ENCODE results near the gene PAX4.
A peak's percentile ranks its signal among the peaks of the same experiment; 100 is the strongest.

The PAX4 gene, protein sequence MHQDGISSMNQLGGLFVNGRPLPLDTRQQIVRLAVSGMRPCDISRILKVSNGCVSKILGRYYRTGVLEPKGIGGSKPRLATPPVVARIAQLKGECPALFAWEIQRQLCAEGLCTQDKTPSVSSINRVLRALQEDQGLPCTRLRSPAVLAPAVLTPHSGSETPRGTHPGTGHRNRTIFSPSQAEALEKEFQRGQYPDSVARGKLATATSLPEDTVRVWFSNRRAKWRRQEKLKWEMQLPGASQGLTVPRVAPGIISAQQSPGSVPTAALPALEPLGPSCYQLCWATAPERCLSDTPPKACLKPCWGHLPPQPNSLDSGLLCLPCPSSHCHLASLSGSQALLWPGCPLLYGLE

GRCh38 chr7:127618042-127618441 lies at the start of gene PAX4:
Gene PAX4, minus strand, starts transcription at chr7:127618142. Its CDS starts 2,214 bp downstream, at chr7:127615928.
- DNase-seq, result no peak

GRCh38 chr7:127667017-127667670 lies 49.2 kb upstream of the PAX4 start:
- DNase-seq, result no peak

GRCh38 chr7:127666602-127667001 lies 48.7 kb upstream of the PAX4 start:
- DNase-seq, result no peak

DNA sequence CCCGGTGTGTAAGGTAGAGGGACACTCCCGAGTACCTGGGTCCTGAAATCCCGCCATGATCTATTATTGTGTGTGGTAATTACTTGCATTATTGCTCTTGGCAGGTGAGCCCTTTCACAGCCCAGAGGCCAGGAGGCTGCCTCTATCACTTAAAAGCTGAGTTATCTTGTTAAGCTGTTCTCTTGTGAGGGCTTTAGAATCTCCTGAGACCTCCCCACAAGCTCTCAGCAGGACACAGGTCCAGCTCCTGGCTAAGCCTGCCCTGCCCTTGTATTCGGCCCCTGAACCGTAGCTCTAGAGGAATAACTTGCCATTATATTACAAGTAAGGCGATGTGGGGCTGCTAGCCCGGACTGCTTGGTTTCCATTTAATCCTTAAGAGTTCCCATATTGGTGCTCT lies 48.0 kb upstream of the PAX4 start:
- DNase-seq, result no peak

GRCh38 chr7:127658970-127659630 lies 41.2 kb upstream of the PAX4 start:
- no peak for DNase-seq

DNA sequence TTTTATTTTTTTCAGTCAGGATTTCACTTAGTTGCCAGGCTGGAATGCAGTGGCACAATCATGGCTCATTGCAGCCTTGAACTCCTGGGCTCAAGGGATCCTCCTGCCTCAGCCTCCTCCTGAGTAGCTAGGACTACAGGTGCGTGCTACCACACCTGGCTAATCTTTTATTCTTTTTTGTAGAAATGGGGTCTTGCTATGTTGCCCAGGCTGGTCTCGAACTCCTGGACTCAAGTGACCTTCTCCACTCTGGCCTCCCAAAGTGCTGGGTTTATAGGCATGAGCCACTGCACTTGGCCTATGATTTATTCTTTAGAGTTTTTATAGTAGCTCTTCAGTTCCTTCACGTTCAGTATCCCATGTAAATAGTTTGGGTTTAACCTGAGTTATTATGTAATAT lies 39.6 kb upstream of the PAX4 start:
- DNase-seq, result no peak

DNA sequence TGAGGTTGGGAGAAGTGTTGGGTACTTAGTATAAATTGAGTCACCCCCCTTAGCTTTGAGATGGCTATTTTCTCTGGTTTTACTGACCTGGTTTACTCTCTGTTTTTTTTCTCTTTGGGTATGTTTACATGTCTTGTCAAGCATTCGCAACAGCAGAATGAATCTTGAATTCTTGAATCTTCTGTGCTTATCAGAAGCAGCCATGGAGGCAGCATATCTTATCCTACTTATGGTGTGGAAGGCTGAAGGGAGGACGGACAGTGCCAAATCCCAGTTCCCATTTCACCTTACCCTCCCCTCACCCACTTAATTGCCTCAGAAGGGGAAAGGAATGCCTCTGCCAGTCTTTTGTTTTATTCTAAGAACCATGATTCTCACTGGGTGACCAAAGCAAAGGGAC lies 37.8 kb upstream of the PAX4 start:
- DNase-seq, result no peak

- DNase-seq, result no peak
Measured at GRCh38 chr7:127654404-127655394, 36.8 kb upstream of the PAX4 start.

GRCh38 chr7:127653396-127653795 lies 35.5 kb upstream of the PAX4 start:
- no peak for DNase-seq

DNA sequence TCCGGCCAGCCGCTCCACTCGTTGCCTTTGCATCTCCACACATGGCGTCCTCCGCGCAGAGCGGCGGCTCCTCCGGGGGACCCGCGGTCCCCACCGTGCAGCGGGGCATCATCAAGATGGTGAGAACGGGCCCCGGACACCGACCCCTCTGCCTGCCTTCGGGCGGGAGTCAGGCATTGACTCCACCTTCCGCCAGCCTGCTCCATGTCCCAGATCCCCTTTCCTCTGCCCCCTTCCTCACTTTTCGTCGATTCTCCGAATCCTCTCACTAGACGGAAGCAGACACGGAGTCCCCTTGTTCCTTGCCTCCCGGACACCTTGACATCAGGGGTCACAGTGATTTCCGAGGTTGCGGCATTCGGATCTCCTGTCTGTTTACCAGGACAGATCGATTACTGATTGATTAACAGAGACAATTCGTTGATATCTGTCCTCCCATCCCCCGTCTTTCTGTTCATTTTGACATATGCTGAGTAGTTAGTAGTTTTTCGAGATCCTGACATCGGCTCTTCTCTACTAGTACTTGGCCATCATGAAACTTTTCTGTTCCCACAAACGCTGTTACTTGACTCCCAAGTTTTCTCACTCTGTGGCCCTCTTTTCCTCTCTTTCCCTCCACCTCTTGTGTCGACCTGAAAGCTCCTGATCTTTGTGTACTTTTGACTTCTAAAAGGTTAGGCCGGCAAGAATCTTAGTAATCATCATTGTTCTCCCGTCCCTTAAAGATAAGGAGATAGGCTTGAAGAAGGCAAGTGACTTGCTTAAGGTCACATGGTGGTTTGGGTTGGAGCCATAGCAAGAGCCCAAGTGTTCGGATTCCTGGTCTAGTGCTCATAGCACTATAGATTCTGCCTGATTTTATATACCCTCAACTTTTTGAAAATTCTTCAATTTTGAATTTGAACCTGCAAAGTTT lies 34.6 kb upstream of the PAX4 start:
- DNase-seq, result no peak

DNA sequence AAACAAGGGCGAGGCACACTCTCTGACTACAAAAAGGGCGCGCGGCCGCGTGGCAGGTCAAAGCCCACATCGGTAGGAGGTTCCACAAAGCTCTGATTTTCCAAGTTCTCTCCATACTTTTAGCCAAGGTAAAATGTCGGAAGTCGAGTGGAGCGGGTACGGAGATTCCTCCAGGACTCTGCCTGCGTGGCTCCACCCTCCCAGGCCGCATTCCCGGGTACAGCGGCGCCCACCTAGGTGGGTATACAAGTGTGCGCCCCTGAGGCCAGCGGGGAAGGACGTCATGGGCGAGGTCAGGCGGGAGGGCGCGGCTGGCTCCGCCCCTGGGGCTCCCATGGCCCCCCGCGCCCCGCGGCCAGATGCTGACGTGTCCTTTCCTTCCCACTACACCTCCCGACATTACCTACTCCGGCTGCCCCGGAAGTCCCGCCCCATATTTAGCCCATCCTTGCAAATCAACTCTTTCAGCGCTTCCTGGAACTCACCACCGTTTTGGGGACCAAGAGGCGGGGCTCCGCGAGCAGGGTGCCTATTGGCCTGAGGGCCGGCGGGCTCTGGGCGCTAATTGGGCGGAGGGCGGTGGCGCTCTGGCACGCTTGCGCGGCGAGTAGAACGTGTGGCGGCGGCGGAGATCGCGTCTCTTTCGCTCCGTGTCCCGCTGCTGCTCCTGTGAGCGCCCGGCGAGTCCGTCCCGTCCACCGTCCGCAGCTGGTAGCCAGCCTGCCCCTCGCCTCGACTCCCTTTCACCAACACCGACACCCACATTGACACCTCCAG lies 33.8 kb upstream of the PAX4 start, which contains the start of gene SND1:
SND1 (plus strand) TSS at position 639 of the 777 bp plus-strand sequence. CDS start 180 bp downstream, outside the sequence.
- peak; percentile 99 for DNase-seq

DNA sequence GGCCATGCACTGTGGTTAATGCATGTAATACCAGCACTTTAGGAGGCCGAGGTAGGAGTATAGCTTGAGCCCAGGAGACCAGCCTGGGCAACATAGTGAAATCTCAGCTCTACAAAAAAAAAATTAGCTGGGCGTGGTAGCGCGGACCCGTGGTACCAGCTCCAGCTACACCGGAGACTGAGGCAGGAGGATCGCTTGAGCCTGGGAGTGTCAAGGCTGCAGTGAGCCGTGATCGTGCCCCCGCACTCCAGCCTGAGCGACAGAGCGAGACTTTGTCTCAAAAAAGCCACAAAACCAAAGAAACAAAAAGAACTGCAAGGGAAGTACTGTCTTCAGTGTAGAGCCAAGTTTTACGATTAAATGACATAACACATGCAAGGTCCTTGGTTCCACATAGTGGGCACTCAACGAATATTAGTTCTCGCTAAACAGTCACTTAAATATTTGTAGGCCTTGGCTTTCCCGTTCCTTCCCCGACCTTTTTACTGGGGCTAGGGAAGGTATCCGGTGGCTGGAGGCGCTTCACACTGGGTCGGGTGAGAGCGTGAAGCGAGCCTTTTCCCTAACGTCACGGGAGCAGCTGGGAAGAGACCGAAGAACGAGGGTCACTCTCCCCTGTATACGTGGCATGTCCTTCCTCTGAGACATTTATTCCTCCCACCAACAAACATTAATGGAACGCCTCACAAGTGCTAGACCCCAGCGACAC lies 33.1 kb upstream of the PAX4 start:
- no peak for DNase-seq

DNA sequence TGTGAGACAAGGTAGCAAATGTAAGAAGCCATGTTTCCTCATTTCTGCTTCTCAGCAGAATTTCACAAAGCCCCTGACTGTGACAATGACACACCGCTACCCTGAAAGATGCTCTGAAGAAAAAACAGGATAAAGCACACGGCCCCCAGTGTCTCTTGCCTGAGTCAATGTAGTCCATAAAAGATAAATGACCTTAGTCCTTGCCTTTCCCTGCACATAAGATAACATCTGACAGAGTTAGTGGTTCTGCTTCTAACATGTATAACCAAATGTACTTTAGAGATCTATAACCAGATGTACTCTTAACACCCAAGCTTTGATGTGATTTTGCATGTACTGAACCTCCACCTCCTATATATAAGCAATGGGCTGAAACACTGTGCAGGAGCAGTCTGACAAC lies 31.0 kb upstream of the PAX4 start:
- no peak for DNase-seq

DNA sequence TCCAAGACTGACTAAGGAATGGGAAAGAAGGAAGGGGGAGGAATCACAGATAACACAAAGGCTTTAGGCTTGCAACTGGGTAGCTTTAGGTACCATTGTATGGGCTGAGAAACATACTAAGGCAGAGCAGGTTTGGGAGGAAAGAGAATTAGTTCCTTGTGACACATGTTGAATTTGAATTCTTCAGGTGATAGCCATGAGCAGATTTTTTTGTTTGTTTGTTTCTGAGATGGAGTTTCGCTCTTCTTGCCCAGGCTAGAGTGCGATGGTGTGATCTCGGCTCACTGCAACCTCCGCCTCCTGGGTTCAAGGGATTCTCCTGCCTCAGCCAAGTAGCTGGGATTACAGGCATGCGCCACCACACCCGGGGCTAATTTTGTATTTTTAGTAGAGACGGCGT lies 29.7 kb upstream of the PAX4 start:
- DNase-seq, result no peak

DNA sequence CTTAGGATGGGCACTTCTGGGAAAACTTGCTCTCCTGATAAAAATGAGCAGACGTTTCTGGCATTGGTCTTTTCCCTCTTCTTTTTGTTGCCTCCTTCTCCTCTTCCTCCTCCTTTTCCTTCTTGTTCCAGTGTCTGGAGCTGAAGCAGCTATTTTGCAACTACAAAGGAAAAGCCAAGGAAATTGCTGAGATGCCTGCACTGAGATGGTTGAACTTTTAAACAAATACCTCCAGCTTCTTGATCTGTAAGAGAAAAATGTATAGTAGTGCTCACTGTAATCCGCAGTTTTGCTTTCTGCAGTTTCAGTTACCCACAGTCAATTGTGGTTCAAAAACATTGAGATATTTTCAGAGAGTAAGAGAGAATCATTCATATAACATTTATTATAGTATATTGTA lies 26.5 kb upstream of the PAX4 start:
- DNase-seq, result no peak

DNA sequence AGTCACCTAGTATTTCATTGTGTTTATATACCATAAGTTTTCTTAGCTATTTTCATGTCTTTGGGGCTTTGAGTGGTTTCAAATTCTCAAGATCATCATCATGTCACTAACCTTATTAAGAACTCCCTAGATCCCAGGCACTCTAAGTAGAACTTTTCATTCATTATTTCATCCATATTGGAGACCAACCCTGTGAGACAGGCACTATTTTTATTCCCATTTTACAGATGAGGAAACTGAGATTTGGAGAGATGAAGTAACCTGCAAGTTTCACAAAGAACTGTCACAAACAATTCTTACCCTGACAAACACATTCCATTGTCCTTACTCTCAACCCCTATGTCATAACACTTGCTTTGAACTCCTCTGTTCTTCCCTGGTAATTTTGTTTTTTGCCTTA lies 20.3 kb upstream of the PAX4 start:
- no peak for DNase-seq

- DNase-seq, result no peak
Measured at GRCh38 chr7:127635659-127636285, 17.8 kb upstream of the PAX4 start.

DNA sequence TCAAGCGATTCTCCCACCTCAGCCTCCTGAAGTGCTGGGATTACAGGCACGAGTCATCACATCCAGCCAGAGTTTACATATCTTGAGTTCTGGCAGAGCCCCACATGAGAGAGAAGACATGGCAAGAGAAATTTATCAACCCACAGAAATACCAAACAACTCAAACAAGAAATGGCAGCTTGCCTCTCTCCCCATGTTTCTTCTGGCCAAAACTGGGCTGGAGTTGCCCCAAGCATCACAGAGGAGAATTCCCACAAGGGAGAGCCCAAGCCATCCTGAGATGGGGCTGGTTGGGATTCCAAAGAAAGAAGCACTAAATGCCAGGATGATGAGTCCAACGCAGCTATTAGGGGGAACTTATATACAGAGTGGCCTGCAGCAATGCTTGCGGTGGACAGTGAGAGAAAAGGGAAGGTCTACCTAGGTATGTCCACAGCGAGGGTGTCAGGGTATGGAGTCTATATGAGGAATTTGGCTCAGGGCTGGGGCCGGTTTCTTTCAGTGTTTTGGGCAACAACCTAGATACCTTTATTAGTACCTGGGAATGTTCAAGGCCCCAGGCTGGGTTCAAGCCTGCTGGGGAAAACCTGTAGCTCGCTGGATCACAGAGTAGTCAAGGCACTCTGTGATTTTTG lies 14.5 kb upstream of the PAX4 start:
- no peak for DNase-seq

- DNase-seq, result no peak
Measured at GRCh38 chr7:127629268-127629854, 11.4 kb upstream of the PAX4 start.

All from midbrain (tissue), 1 donor.